DND-41 (cell line): ENCODE results near the gene TMEM175.

Experiments used
- EZH2 ChIP-seq: IDR thresholded peaks from 3 replicates; pipeline ENCODE4 v1.6.1; 2012; ENCODE audit warnings: borderline replicate concordance, low read depth, mild to moderate bottlenecking, moderate library complexity, low read length, inconsistent platforms; ENCODE audit not compliant: severe bottlenecking
- TF ChIP-seq, protein P1 (sequence below): IDR thresholded peaks from 2 replicates; pipeline ENCODE4 v1.5.1; 2012; ENCODE audit warnings: borderline replicate concordance, low read length, moderate library complexity, mild to moderate bottlenecking; ENCODE audit not compliant: poor library complexity, severe bottlenecking; ENCODE audit errors: extremely low read depth

DNA sequence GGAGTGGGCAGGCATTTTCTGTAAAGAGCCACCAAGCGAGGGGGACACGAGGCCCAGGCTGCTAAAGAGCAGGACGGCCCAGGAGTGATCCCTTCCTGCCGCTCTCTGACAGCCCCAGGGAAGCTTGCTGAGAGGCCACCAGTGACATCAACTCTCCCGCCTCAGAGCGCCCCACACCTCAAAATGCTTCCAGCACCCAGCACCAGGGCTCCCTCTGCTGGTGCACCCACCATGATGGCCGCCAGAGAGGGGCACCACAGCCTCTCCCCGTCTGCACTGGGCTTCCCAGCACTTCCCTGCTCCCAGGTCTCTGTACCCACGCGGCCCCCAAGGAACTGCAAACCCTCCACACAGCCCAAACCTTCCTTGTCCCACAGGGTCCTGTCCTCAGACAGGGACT lies 40.5 kb upstream of the TMEM175 start:
- TF ChIP-seq, protein P1, sequence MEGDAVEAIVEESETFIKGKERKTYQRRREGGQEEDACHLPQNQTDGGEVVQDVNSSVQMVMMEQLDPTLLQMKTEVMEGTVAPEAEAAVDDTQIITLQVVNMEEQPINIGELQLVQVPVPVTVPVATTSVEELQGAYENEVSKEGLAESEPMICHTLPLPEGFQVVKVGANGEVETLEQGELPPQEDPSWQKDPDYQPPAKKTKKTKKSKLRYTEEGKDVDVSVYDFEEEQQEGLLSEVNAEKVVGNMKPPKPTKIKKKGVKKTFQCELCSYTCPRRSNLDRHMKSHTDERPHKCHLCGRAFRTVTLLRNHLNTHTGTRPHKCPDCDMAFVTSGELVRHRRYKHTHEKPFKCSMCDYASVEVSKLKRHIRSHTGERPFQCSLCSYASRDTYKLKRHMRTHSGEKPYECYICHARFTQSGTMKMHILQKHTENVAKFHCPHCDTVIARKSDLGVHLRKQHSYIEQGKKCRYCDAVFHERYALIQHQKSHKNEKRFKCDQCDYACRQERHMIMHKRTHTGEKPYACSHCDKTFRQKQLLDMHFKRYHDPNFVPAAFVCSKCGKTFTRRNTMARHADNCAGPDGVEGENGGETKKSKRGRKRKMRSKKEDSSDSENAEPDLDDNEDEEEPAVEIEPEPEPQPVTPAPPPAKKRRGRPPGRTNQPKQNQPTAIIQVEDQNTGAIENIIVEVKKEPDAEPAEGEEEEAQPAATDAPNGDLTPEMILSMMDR: peak; percentile 51
- TF ChIP-seq EZH2: no peak
